HCT116 (cell line): ENCODE data around the gene ZNF292.

Source experiments
- EZH2 ChIP-seq: fragments of 200-600 bp; sonication (generic); IDR thresholded peaks from 2 replicates; pipeline ENCODE4 v1.6.1; 2017; ENCODE audit warnings: antibody characterized with exemption, mixed run types
- JUND ChIP-seq: IDR thresholded peaks from 2 replicates; pipeline ENCODE4 v1.6.1; 2012
- POLR2A ChIP-seq: IDR thresholded peaks from 2 replicates; pipeline ENCODE4 v1.7.0; 2011; ENCODE audit warnings: borderline replicate concordance; ENCODE audit not compliant: insufficient read depth, insufficient read length; ENCODE audit errors: extremely low read depth
- POLR2AphosphoS5 ChIP-seq: IDR thresholded peaks from 2 replicates; pipeline ENCODE4 v1.6.1; 2011; ENCODE audit warnings: mild to moderate bottlenecking, low read depth, low read length, moderate library complexity
- SIN3A ChIP-seq: IDR thresholded peaks from 2 replicates; pipeline ENCODE4 v1.6.1; 2012; ENCODE audit warnings: low read depth
- SP1 ChIP-seq: IDR thresholded peaks from 2 replicates; pipeline ENCODE4 v1.6.1; 2012; ENCODE audit warnings: low read depth
- TF ChIP-seq, protein P1 (sequence below), 3 experiments: fragments of 200-600 bp in 1 of 3; sonication (generic) in 1 of 3; IDR thresholded peaks in 2 of 3; conservative IDR thresholded peaks in 1 of 3; 2 replicates each; pipeline ENCODE4 v1.5.1; 2012 to 2017; ENCODE audit warnings: low read depth in 2 of 3, low read length in 2 of 3, antibody characterized with exemption in 1 of 3, borderline replicate concordance in 1 of 3, control low read depth in 1 of 3, mild to moderate bottlenecking in 1 of 3, mixed read lengths in 1 of 3, mixed run types in 1 of 3, moderate library complexity in 1 of 3; ENCODE audit not compliant: insufficient read depth in 1 of 3
- TF ChIP-seq, protein P2 (sequence below): IDR thresholded peaks from 2 replicates; pipeline ENCODE4 v1.6.1; 2012; ENCODE audit warnings: low read depth
- TF ChIP-seq, protein P3 (sequence below): IDR thresholded peaks from 2 replicates; pipeline ENCODE4 v1.6.1; 2012

DNA sequence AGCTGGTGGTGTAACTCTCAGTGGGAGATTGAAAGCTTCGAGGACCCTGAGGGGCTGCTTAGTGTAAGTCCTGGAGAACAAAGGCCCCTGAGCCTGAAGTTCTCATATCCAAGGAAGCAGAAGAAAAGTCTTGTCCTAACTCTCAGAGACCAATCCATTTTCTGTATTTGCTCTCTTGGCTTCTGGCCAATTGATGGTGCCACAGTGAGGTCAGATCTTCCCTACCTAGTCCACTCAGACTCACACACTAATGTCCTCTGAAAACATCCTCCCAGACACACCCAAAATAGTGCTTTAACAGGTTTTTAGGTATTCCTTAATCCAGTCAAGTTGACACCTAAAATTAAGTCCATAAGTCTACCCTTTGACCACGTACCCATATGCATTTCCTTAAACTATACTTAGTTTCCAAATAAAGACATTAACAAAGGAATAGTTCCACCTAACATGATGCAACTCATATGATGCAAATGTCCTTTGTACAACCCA lies 29.4 kb downstream of the ZNF292 start:
- TF ChIP-seq, protein P1, sequence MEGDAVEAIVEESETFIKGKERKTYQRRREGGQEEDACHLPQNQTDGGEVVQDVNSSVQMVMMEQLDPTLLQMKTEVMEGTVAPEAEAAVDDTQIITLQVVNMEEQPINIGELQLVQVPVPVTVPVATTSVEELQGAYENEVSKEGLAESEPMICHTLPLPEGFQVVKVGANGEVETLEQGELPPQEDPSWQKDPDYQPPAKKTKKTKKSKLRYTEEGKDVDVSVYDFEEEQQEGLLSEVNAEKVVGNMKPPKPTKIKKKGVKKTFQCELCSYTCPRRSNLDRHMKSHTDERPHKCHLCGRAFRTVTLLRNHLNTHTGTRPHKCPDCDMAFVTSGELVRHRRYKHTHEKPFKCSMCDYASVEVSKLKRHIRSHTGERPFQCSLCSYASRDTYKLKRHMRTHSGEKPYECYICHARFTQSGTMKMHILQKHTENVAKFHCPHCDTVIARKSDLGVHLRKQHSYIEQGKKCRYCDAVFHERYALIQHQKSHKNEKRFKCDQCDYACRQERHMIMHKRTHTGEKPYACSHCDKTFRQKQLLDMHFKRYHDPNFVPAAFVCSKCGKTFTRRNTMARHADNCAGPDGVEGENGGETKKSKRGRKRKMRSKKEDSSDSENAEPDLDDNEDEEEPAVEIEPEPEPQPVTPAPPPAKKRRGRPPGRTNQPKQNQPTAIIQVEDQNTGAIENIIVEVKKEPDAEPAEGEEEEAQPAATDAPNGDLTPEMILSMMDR (IDR thresholded peaks at IDR 0.05 in 2 of 3, conservative IDR thresholded peaks at IDR 0.05 in 1 of 3; ENCODE audit: borderline replicate concordance in 1 of 3, insufficient read depth in 1 of 3, low read depth in 2 of 3, low read length in 2 of 3) = no peak
- TF ChIP-seq EZH2 (no peak), POLR2A (no peak), SP1 (no peak), SIN3A (no peak), JUND (no peak), POLR2AphosphoS5 (no peak)
- TF ChIP-seq, protein P2, sequence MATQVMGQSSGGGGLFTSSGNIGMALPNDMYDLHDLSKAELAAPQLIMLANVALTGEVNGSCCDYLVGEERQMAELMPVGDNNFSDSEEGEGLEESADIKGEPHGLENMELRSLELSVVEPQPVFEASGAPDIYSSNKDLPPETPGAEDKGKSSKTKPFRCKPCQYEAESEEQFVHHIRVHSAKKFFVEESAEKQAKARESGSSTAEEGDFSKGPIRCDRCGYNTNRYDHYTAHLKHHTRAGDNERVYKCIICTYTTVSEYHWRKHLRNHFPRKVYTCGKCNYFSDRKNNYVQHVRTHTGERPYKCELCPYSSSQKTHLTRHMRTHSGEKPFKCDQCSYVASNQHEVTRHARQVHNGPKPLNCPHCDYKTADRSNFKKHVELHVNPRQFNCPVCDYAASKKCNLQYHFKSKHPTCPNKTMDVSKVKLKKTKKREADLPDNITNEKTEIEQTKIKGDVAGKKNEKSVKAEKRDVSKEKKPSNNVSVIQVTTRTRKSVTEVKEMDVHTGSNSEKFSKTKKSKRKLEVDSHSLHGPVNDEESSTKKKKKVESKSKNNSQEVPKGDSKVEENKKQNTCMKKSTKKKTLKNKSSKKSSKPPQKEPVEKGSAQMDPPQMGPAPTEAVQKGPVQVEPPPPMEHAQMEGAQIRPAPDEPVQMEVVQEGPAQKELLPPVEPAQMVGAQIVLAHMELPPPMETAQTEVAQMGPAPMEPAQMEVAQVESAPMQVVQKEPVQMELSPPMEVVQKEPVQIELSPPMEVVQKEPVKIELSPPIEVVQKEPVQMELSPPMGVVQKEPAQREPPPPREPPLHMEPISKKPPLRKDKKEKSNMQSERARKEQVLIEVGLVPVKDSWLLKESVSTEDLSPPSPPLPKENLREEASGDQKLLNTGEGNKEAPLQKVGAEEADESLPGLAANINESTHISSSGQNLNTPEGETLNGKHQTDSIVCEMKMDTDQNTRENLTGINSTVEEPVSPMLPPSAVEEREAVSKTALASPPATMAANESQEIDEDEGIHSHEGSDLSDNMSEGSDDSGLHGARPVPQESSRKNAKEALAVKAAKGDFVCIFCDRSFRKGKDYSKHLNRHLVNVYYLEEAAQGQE = no peak
- TF ChIP-seq, protein P3, sequence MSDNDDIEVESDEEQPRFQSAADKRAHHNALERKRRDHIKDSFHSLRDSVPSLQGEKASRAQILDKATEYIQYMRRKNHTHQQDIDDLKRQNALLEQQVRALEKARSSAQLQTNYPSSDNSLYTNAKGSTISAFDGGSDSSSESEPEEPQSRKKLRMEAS = no peak
